Measurements from ENCODE around the gene ANAPC15.

DNA sequence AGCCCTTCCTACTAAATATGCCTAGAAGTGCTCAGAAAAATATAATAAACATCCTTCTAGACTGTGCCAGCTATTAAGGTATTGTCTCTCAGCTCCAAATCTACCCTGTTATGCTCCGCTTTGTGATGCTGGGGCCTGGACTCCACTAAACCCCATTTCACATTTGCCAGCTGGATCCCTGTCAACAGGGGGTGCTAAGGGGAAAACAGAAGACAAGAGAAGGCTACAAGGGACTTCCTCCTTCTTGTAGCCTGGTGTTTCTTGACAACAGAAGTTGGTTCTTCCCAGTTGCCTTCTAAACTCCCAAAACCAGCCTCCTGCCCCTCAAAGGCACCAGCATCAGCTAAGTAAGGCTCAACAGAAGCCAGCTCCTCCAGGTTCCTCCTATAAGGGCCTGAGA is 37.4 kb downstream of the ANAPC15 start:
- no peak for TF ChIP-seq POLR2A (IDR thresholded peaks at IDR 0.05)
- TF ChIP-seq, protein P1, sequence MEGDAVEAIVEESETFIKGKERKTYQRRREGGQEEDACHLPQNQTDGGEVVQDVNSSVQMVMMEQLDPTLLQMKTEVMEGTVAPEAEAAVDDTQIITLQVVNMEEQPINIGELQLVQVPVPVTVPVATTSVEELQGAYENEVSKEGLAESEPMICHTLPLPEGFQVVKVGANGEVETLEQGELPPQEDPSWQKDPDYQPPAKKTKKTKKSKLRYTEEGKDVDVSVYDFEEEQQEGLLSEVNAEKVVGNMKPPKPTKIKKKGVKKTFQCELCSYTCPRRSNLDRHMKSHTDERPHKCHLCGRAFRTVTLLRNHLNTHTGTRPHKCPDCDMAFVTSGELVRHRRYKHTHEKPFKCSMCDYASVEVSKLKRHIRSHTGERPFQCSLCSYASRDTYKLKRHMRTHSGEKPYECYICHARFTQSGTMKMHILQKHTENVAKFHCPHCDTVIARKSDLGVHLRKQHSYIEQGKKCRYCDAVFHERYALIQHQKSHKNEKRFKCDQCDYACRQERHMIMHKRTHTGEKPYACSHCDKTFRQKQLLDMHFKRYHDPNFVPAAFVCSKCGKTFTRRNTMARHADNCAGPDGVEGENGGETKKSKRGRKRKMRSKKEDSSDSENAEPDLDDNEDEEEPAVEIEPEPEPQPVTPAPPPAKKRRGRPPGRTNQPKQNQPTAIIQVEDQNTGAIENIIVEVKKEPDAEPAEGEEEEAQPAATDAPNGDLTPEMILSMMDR (IDR thresholded peaks at IDR 0.05 in 4 of 5, conservative IDR thresholded peaks at IDR 0.05 in 1 of 5) = no peak
